NCI-H345 treated with DMSO at 0.1 percent for 48 hours (cell line): ENCODE data around the gene NEGR1.

ENCODE experiments used
- DNase-seq: peaks from one replicate; lab custom pipeline; 2025; ENCODE audit not compliant: unreplicated experiment; lab: John Stamatoyannopoulos, UW

Gene NEGR1

DNA sequence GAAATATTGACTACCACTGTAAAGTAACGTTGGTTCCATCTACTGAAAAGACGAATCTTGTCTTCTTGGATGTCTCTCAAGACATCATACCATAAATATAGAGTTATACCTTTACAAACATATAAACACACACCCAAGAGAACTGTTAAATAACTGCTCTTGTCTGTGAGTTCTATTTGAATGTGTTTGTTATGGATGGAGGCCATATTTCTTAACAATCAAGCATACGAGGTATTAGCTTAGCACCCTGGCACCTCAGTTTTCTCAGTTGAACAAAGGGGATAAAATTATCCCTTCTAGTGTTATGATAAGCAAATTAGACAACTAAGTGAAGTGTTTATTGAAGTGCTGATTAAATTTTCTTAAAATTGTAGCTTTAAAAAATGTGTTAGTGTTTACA, 864.9 kb downstream of the NEGR1 start:
- DNase-seq: peak; percentile 71

DNA sequence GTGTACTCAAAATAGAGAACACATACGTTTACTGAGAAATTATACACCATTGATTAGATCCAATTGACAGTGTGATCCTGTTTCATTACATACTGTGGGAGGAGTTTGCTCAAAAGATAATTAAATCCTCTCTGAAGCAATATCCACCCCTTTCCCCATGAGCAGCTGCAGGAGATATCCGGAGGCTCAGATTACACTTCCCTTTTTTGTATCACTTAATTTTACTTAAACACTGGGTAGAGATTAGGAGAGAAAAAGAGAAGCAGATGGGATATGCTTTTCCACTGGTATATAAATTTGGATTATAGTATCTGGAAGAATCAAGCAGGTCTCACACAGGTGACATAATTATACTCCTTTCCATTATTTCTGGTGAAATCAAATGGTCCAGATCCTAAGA, 868.2 kb downstream of the NEGR1 start:
- DNase-seq: peak; percentile 30

DNA sequence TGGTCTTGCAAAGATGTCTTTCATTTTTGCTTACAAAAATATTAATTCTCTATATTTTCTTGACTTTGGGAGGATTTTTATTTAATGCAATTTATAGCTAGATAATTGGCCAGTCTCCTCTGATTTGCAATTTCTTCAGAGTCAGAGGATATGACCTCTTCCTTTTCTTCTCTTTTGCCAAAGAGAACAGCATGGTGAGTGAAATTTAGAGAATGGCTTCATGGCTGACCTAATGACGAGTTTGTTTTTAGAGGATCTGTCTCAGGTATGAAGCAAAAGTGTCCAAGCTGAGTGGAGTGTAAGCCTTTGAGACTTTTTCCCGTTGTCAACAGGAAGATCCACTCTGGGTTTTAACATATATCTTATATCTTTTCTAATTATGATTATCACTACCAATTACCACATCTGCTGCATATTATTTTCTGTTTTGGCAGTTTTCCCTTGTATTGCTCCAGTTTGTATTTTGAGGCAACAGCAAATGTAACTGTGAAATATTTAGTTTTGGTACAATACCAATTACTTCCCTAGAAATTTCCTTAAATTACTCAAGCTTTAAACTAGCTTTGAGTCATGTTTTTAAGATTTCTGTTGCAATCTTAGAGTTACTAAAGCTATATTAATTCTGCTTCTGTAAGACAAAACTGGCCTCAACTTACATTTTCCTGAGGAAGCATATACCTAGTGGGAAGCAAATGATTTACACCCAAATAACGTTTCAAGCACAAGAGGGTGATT, 868.7 kb downstream of the NEGR1 start:
- DNase-seq: no peak

DNA sequence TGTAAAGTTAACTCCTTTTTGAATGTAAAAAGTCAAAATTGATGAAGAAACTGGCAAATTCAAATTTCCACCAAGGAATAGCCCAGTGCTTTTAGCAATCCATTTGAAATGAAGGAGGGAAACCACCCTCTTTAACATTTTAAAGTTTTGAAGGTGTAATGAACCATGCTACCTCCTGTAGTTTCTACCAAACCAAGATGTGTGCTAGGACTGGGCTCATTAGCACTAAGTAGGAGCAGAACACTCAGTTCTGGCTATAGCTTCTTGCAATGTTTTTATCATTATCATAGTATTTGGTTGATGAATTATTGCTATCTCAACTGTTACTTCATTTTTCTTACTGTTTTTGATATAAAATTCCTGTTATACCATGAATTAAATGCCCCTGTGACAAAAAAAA, 882.3 kb downstream of the NEGR1 start:
- no peak for DNase-seq

DNA sequence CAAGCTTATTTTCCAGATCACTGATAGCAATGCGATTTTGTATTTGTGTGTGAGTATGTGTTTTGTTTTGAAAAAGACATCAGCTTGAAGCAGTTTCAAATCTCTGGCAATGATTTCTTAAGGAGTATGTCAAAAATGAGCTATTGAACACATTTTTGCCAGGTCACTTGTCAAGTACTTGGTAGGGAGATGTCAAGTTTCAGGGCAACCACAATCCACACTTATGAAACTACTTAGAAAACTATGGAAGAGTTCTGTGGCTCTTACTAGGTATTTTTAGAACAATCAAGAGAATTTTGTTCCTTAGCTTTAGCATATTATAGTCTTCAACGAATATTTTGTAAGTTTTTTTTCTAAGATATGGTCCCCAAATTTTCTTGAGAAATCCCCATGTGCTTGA, 882.7 kb downstream of the NEGR1 start:
- no peak for DNase-seq

DNA sequence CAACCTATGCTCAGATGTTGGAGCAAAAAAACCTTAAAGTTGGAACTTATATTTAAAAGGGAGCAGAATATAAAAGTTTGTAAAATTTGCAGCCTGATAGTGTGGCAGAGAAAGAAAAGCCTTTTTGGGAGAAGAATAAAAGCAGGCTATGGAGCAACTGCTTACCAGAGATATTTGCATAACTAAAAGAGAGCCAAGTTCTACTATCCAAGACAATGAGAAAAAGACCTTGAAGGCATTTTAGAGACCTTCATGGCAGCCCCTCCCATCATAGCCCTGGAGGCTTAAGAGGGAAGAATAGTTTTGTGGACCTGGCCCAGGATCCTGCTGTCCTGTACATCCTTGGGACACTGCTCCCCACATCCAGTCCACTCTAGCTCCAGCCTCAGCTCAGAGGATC, 889.0 kb downstream of the NEGR1 start:
- no peak for DNase-seq

DNA sequence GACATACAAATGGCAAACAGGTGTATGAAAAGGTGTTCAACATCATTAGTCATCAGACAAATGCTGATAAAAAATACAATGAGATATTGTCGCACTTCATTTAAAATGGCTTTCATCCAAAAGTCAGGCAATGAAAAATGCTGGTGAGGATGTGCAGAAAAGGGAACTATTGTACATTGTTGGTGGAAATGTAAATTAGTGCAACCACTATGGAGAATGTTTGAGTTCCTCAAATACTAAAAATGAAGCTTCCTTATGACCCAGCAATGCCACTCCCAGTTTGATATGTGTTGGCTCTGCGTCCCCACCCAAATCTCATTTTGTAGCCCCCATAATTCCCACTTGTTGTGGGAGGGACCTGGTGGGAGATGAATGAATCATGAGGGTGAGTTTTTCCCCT, 891.8 kb downstream of the NEGR1 start:
- no peak for DNase-seq

DNA sequence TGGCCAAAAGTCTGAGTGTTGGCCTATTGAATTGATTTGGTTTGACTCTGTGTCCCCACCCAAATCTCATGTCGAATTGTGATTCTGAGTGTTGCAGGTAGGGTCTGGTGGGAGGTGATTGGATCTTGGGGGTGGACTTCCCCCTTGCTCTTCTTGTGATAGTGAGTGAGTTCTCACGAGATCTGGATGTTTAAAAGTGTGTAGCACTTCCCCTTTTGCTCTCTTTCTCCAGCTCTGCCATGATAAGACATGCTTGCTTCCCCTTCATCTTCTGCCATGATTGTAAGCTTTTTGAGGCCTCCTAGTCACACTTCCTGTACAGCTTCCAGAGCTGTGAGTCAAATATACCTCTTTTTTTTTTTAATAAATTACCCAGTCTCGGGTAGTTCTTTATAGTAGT, 904.5 kb downstream of the NEGR1 start:
- DNase-seq: no peak

DNA sequence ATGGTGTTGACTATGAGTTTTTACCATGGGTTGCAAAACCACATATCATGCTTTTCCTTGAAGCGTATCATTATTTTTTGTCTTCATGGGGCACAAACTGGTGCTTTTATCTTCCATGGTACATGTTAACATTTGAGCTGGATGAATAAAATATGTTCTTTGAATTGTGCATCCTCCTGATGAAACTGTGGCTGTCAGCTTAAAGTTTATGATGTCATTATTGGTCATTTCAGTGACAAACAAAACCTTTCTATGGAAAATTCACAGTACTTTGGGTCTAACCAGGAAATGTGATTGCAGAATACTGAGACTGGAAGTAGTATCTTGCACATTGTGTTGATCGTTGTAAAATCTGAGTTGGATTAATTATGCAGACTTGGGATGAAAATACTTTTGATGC, 909.8 kb downstream of the NEGR1 start:
- DNase-seq: no peak

DNA sequence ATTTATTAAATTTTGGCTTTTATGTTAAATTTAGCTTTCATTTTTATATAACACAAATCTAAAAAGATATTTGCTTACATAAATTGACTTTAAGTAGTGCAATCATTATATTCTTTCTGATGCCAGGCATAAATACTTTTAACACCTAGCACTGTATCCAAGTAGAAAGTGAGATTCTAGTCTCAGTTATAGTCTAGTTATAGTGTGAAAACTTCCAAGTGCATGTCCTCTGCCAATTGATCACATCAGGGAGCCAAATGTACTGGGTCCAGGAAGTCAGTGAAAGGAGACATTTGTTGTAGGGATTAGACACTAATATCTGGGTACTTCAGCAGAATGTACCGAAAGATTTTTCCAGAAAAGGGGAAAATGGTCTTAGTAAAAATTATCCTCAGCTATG, 910.8 kb downstream of the NEGR1 start:
- DNase-seq: no peak

DNA sequence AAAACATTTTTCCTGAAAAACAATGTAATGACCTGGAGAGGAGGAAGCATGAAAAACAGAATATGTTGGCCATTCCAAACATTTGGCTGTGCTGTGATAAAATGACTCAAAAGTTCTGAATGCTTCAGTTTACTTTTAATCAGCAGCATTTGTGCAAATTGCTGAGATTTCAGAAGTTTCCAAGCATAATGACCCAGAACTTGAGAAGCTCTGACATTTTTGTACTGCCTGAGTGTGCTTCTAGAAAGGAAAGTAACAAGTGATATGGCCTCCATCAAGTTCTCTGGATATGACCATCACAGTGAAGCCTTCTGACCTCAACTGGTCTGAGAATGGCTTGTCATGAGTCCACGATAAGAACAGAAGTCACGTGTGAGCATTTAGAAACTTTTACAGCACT, 918.1 kb downstream of the NEGR1 start:
- DNase-seq: no peak

DNA sequence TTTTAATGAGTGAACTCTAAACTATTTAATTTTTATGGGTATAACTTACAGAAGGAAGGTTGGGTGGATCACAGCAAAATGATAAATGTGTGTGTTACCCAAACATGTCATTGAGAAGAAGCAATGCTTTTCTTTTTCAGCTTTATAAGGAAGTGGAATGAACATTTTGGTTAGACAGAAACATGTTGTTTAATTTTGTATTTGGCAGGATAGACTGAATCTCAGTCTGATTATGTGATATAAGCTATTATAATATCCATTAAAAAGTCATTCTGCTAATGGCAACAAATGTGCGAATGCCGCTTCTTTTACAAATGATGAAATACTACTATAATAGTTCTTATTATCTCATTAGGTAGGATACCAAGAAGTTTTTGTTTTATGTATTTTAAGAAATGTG, 919.6 kb downstream of the NEGR1 start:
- DNase-seq: no peak

DNA sequence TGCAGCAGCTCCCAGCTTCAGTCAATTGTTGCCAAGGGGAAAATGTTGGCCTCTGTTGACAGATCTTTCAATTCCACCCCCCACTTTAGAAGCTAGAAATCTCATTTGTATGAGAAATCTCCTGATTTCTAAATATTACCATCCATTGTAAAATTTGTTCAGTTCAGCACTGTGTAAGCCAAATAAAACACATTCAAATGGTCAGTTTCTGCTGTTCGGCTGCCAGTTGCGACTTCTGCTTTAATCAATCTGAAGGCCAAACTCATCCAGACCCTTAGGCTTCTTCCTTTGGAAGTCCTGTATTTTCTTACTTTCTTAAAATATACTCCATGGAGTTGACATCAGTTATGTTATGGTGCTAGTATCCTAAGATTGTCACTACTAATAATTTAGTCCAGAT, 920.3 kb downstream of the NEGR1 start:
- no peak for DNase-seq

DNA sequence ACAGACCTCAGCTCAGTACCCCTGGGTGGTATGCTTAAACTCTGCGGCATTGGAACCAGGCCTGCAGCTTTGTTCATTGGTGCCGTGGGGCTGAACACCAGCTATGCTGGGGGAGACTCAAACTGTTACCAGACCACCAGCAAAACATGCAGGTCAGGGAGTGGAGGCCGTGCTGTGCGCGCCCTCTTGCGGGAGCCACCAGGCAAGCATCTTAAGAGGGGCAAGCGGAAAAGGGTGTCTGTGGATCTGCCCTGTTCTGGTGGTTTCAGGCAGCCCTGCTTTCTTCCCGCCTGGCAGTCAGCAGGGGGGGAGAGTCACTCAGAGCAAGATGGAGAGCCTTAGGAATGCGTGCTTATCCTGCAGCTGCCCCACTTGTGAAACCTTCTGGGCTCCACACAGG, 924.6 kb downstream of the NEGR1 start:
- DNase-seq: no peak

DNA sequence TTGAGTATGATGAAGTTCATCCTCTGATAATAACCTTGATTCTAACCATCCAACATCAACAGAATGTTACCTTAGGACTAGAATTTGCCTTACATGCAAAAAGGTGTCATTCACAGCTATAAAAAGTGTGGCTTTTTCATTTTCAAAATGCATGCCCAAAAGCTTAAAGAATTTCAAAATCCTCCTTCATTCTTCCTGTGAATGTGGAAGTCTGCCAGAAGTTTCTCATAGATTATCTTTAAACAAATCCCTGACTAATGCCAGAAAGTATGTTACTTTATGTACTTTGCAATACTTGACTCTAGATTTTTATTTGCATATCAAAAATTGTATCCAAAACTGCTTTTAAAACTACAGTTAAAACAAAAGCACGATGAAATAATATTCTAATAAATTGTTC, 930.9 kb downstream of the NEGR1 start:
- DNase-seq: no peak

DNA sequence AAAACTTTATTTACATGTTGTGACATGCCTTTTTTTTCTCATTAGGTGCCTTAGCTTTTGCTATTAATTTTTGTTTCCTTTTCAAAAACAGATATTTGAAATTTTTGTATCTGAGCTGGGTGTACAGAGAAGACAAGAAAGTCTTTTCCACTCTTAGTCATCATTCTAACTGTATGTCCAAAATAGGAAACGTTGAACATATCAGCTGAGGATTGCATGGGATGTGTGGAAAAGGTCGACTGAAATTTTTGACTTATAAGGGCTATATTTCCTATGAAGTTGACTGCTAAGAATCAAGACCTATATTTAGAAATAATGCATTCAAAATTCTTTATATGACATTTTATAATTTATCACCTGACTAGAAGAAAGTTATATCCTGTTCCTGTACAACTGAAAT, 931.5 kb downstream of the NEGR1 start:
- no peak for DNase-seq

DNA sequence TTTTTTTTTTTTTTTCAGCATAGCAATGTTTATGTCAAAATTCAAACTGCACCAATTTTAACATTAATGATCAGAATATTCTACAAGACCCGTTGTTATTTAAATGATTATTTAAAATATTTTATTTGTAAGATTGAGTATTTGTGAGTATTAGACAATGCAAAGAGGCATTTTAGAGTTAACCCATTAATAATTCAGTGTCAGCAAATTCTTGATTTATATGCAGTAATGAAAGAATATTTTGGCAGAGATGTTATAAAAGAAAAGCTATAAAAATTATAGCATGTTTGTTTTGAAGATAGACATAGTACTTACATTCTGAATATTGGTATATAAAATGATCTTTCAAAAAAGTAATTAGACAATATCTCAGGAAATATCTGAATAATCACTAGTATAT, 932.0 kb downstream of the NEGR1 start:
- DNase-seq: no peak
